B cell (primary cell): ENCODE data around the gene EFCAB14. TPM values are rescaled to one million over a fixed set of nuclear protein-coding genes. Genes with fewer than 3 reads are reported as not detected.

Experiments used
- ATAC-seq: fragments of 200-7000 bp; cut with Tn5 transposase; one replicate; pipeline ENCODE4 v1.10.0; 2021; ENCODE audit warnings: low read depth, mild to moderate bottlenecking, moderate number of reproducible peaks, moderate library complexity
- CTCF ChIA-PET: fragments of 350-600 bp; sonication (Branson Sonifier 250); formaldehyde crosslinking; loops from one replicate; lab custom pipeline; 2021; ENCODE audit warnings: antibody characterized with exemption, inconsistent platforms; lab: Charles Lee
- POLR2A ChIA-PET: fragments of 350-600 bp; sonication (Branson Sonifier 250); formaldehyde crosslinking; loops from one replicate; lab custom pipeline; 2021; ENCODE audit warnings: antibody characterized with exemption; lab: Charles Lee
- DNase-seq: peaks from one replicate; pipeline ENCODE4 v3.0.0; 2013
- H2AFZ ChIP-seq: 2 replicates; pipeline ENCODE4 v1.6.1; 2012; ENCODE audit warnings: mild to moderate bottlenecking, low read depth, low read length; ENCODE audit not compliant: insufficient read depth, poor library complexity, severe bottlenecking
- H3K27ac ChIP-seq, 2 donors: 1 replicate in 1 of 2; 2 replicates in 1 of 2; pipeline ENCODE4 v1.5.1; 2012 to 2013; ENCODE audit warnings: low read length in 2 of 2, mild to moderate bottlenecking in 2 of 2, moderate library complexity in 1 of 2
- H3K27me3 ChIP-seq, 4 experiments: fragments of 200-600 bp in 1 of 4; sonication (generic) in 1 of 4; replicated peaks in 1 of 4; 1 replicate in 2 of 4; 2 replicates in 2 of 4; pipeline versions ENCODE4 v1.6.1 to v1.7.0; 2013 to 2016; ENCODE audit warnings: low read length in 3 of 4, mild to moderate bottlenecking in 2 of 4, mixed read lengths in 1 of 4, moderate library complexity in 1 of 4; ENCODE audit not compliant: insufficient read depth in 4 of 4, control insufficient read depth in 3 of 4; ENCODE audit errors: control extremely low read depth in 1 of 4
- H3K36me3 ChIP-seq, 2 experiments: replicated peaks in 1 of 2; 1 replicate in 1 of 2; 2 replicates in 1 of 2; pipeline versions ENCODE4 v1.6.1 to v1.7.1; 2013; ENCODE audit warnings: low read length in 1 of 2; ENCODE audit not compliant: insufficient read depth in 2 of 2, control insufficient read depth in 1 of 2; ENCODE audit errors: control extremely low read depth in 1 of 2, extremely low read depth in 1 of 2
- H3K4me1 ChIP-seq, 2 donors: fragments of 200-600 bp in 1 of 2; sonication (generic) in 1 of 2; 1 replicate in 1 of 2; 2 replicates in 1 of 2; pipeline versions ENCODE4 v1.5.1 to v1.6.1; 2013 to 2017; ENCODE audit warnings: low read length in 2 of 2; ENCODE audit not compliant: control insufficient read depth in 2 of 2, insufficient read depth in 2 of 2
- H3K4me2 ChIP-seq: replicated peaks from 2 replicates; pipeline ENCODE3; 2012; ENCODE audit warnings: mild to moderate bottlenecking, low read depth, low read length; ENCODE audit not compliant: poor library complexity, severe bottlenecking
- H3K4me3 ChIP-seq, 5 experiments: fragments of 200-600 bp in 1 of 5; sonication (generic) in 1 of 5; 1 replicate in 3 of 5; 2 replicates in 2 of 5; pipeline versions ENCODE4 v1.5.1 to v1.7.0; 2011 to 2016; ENCODE audit warnings: low read length in 4 of 5, mild to moderate bottlenecking in 4 of 5, low read depth in 2 of 5, control low read depth in 1 of 5, moderate library complexity in 1 of 5; ENCODE audit not compliant: insufficient read depth in 1 of 5; ENCODE audit errors: control extremely low read depth in 1 of 5, extremely low read depth in 1 of 5
- H3K79me2 ChIP-seq: fragments of 200-600 bp; sonication (generic); one replicate; pipeline ENCODE4 v1.6.0; 2016; ENCODE audit warnings: low read length; ENCODE audit not compliant: control insufficient read depth, insufficient read depth
- H3K9ac ChIP-seq: fragments of 200-600 bp; sonication (generic); 2 replicates; pipeline ENCODE4 v1.6.1; 2017; ENCODE audit warnings: mild to moderate bottlenecking, low read length, moderate library complexity
- H3K9me3 ChIP-seq, 3 donors: one replicate each; pipeline versions ENCODE4 v1.6.1 to v1.7.1; 2013; ENCODE audit warnings: low read length in 2 of 3; ENCODE audit not compliant: control insufficient read depth in 2 of 3, insufficient read depth in 1 of 3; ENCODE audit errors: control extremely low read depth in 1 of 3
- H4K20me1 ChIP-seq: 2 replicates; pipeline ENCODE4 v1.6.0; 2012; ENCODE audit warnings: mild to moderate bottlenecking, low read length; ENCODE audit not compliant: insufficient read depth, control insufficient read depth, poor library complexity, severe bottlenecking
- H3K27ac Mint-ChIP-seq: one replicate; pipeline ENCODE4 v1.8.0; 2021; ENCODE audit warnings: mixed read lengths
- H3K27me3 Mint-ChIP-seq: one replicate; pipeline ENCODE4 v1.8.0; 2021; ENCODE audit warnings: mixed read lengths
- H3K4me1 Mint-ChIP-seq: one replicate; pipeline ENCODE4 v1.8.0; 2021; ENCODE audit warnings: mixed read lengths
- H3K4me3 Mint-ChIP-seq: one replicate; pipeline ENCODE4 v1.8.0; 2021; ENCODE audit warnings: mixed read lengths
- H3K9me3 Mint-ChIP-seq: one replicate; pipeline ENCODE4 v1.8.0; 2022; ENCODE audit warnings: mixed read lengths; ENCODE audit not compliant: insufficient read depth
- CTCF ChIP-seq: fragments of 200-600 bp; IDR thresholded peaks from one replicate; pipeline ENCODE4 v1.8.0; 2022; ENCODE audit warnings: antibody characterized with exemption, mild to moderate bottlenecking
- EZH2 ChIP-seq: IDR thresholded peaks from 2 replicates; pipeline ENCODE4 v1.6.1; 2012; ENCODE audit warnings: borderline replicate concordance, low read depth, mild to moderate bottlenecking, moderate library complexity, low read length; ENCODE audit not compliant: insufficient read depth, poor library complexity, severe bottlenecking
- WGBS: methylation state at CpG from one replicate; pipeline ENCODE4 v1.1.5; 2013; ENCODE audit warnings: missing lambda C conversion rate; ENCODE audit not compliant: insufficient coverage; 5-methylcytosine and 5-hydroxymethylcytosine counted together
- intact Hi-C: fragments of 100-400 bp; cut with micrococcal nuclease; formaldehyde crosslinking; loops from one replicate; pipeline ENCODE4 v1.10.0; 2022
- polyA plus RNA-seq: library from polyadenylated mRNA; depleted of rRNA; stranded (reverse); fragments of >200 nt; gene quantifications from 2 replicates; pipeline ENCODE4 v1.2.3, GENCODE V29; 2012
- total RNA-seq, 2 donors: library from RNA; stranded (reverse); fragments of 120-200 nt in 1 of 2; gene quantifications; 1 replicate in 1 of 2; 2 replicates in 1 of 2; pipeline versions ENCODE4 v1.2.3 to v1.2.4, GENCODE V29; 2013 to 2022

Gene EFCAB14
- total and polyA plus RNA-seq, 2 donors (not counting 1 experiment from before 2014, with no cell fraction given) = 22.8 to 98.8 TPM

- no peak for TF ChIP-seq EZH2
- no peak for TF ChIP-seq CTCF
- Histone ChIP-seq H4K20me1 (no peaks in the 10 kb centered on the region), H3K27me3 (peaks cover 0 to 6% (median 1%) of the 10 kb centered on the region in 4 experiments), H3K27ac (no peak overlapping the region), H2AFZ (no peak overlapping the region), H3K9ac (no peak overlapping the region), H3K4me3 (no peak overlapping the region), H3K4me2 (no peak overlapping the region), H3K79me2 (no peaks in the 10 kb centered on the region), H3K36me3 (no peaks in the 10 kb centered on the region), H3K9me3 (no peaks in the 10 kb centered on the region), H3K4me1 (no peaks in the 10 kb centered on the region)
- no peak overlapping the region for H3K4me3 Mint-ChIP-seq
- intact Hi-C loops = no loop called here
- no peak overlapping the region for H3K27ac Mint-ChIP-seq
- CTCF ChIA-PET = interaction anchor here (1.1 kb wide), 1 partner anchor 11 kb away, joined by 3 read pairs; no protein-coding TSS in a partner anchor
- WGBS = 43% methylated on average over 1 of the region's 1 CpG
- peaks cover 41% of the 10 kb centered on the region for H3K27me3 Mint-ChIP-seq
- no peaks in the 10 kb centered on the region for H3K4me1 Mint-ChIP-seq
- POLR2A ChIA-PET = no interaction called here
- ATAC-seq (no peak), DNase-seq (no peak)
- H3K9me3 Mint-ChIP-seq = no peaks in the 10 kb centered on the region
These were observed 35.1 kb upstream of the EFCAB14 start for GRCh38 chr1:46753985-46754384.

- no peak overlapping the region for H3K27ac Mint-ChIP-seq
- no peak overlapping the region for H3K27ac ChIP-seq
- no peaks in the 10 kb centered on the region for H3K4me1 Mint-ChIP-seq
- 74% methylated on average over 5 of the region's 7 CpGs for WGBS
- H3K4me3 Mint-ChIP-seq = no peak overlapping the region
- no peak overlapping the region for H2AFZ ChIP-seq
- DNase-seq (no peak), ATAC-seq (no peak)
- ChIA-PET CTCF (no interaction called here), POLR2A (no interaction called here)
- H3K9ac ChIP-seq = no peak overlapping the region
- H3K27me3 ChIP-seq = peaks cover 0 to 5% (median 0%) of the 10 kb centered on the region in 4 experiments
- H3K4me1 ChIP-seq = no peaks in the 10 kb centered on the region
- no peak overlapping the region for H3K4me2 ChIP-seq
- intact Hi-C loops = no loop called here
- no peaks in the 10 kb centered on the region for H3K9me3 Mint-ChIP-seq
- no peaks in the 10 kb centered on the region for H3K36me3 ChIP-seq
- no peak for TF ChIP-seq CTCF
- TF ChIP-seq EZH2 = no peak
- no peaks in the 10 kb centered on the region for H3K9me3 ChIP-seq
- H4K20me1 ChIP-seq = no peaks in the 10 kb centered on the region
- H3K79me2 ChIP-seq = no peaks in the 10 kb centered on the region
- H3K4me3 ChIP-seq = no peak overlapping the region
- H3K27me3 Mint-ChIP-seq = peaks cover 40% of the 10 kb centered on the region
These were observed 31.0 kb upstream of the EFCAB14 start for GRCh38 chr1:46749921-46750404.
